Femur (tissue), 1 donor: ENCODE results near the gene ARPC3.
A peak's percentile ranks its signal among the peaks of the same experiment; 100 is the strongest.
"Not testable (repeated sequence)": the region's sequence is repeated elsewhere in the genome, so short reads cannot be mapped to it uniquely, and the experiment has no call there.

Source experiments
- DNase-seq: peaks from one replicate; pipeline ENCODE4 v3.0.0-alpha.2; 2017

The ARPC3 gene

DNA sequence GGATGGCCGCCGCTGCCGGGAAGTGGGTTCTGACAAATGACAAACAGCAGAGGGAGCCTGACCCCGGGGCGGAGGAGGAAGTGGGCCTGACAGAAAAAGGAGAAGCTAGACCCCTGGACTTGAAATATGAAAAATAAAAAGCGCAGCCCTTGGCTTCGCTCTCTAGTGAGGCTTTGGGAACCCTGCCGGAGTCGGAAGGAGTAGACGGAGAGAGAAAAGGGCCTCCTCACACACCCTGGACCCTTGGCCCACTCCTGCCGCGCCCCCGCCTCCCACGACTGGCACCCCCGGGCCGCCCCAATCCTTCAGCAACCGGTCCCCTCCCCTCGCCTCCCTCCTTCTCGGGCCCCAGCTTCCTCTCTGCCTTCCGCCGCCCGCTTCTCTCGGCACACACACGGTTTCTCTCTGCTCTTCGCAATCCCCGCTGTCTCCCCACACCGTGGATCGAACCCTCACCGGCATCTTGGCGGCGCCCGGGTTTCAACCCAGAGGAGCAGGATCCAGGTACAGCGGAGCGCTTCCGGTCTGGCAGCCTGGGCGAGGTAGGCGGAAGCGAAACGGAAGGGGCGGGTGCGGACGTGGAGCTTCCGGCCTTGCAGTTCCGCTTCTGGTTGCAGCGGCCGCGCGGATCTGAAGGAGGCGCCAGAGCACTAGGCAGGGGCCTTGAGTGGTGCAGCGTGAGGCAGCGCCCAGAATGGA is at the start of gene ARPC3:
Gene ARPC3, minus strand, starts transcription at position 539 of the 699 bp plus-strand sequence. Its CDS starts 77 bp downstream, at position 462.
- DNase-seq = peak; percentile 97

DNA sequence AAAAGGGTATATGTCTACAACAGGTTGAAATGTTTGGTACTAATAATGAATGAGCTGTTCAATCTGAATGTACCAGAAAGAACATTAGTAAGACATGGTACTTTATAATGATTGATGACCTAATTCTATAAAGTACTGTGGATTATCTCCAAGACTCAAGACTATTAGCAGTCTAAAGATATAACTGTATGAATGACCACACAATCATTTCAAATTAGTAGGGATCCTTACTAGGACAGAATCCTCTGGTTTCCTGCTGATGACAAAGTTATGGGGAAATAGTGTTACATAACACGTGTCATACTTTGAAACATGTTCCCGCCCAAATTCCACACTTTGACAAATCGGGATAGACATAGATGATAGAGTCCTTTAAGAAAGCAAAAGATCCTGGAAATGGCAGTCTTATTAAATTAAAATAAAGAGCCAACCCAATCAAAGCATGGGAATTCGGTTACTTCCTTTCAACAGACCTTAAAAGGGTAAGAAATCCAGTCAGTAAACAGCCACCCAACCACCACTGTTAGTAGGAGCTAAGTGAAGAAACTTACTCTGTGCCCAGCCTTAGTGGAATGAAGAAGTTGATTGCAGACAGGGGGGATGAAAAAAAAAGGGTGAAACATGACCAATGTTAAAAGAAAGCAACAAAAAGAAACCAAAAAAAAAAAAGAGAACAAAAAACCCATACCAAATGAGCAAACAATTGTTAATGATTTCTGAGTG is 49.0 kb upstream of the ARPC3 start:
- no peak for DNase-seq

DNA sequence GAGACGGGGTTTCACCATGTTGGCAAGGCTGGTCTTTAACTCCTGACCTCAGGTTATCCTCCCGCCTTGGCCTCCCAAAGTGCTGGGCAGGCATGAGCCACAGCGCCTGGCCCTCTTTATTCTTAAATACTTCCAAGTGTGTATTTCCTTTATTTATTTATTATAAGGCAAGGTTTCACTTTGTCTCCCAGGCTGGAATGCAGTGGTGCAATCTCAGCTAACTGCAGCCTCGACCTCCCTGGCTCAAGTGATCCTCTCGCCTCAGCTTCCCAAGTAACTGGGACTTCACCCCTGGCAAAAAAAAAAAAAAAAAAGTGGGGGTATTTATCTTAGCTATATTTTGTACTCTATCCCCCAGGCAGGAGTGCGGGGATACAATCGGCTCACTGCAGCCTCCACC is 25.3 kb upstream of the ARPC3 start:
- no peak for DNase-seq

DNA sequence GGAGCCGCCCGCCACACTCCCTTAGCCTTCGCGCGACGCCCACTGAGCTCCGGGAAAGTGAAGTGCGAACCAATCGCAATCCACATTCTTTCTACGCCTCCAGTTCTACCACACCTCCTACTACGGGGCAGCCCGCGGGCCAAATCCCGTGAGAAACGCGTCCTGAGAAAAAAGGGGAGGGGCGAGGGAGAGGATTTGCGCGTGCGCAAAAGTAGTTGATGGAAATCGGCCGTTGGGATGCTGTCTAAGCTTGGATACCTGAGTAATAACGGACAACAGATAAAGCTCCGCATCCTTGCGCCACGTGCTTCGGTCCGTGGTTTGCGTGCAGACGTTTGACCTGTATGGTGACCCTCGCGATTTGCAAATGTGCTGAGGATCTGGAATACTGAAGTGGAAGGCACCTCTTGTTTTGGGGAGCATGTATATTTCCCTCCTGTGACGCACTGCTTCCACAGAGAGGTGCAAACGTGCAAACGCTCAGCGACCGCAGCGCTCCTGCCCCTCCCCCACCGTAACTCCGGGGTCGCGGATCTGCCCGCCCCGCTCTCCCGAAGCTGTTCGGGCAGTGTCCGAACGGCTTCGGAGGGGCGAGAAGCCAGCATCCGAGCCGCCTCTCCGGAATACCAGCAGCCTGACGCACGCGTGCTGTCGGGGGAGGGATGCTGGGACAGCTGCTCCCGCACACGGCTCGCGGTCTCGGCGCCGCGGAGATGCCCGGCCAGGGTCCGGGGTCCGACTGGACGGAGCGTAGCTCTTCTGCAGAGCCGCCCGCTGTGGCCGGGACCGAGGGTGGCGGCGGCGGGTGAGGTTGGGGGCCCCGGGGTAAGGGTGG is 18.3 kb upstream of the ARPC3 start, which contains the start of the genes FAM216A and GPN3:
Gene FAM216A, plus strand, starts transcription at position 632 of the 835 bp plus-strand sequence. Its CDS starts 31 bp downstream, at position 663.
Gene GPN3, minus strand, starts transcription at position 44 of the 835 bp plus-strand sequence. CDS start 54 bp downstream, outside the sequence.
- DNase-seq = peak; percentile 98

DNA sequence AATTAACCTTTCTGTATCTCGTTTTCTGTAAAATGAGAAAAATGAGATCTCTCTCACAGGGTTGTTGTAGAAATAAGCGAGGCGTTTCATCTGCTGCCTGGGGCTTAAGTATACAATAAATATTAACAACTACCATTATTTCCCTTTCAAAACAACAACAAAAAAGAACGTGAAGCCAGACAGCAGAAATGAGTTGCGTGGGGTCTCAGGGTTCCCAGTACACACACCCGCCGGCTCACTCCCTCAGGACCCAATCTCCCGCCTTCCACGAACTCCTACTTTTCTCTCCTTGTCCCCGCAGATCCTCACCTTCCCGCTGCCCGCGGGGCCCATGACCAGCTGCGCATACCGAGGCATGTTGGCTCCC is 17.7 kb upstream of the ARPC3 start:
- no peak for DNase-seq

DNA sequence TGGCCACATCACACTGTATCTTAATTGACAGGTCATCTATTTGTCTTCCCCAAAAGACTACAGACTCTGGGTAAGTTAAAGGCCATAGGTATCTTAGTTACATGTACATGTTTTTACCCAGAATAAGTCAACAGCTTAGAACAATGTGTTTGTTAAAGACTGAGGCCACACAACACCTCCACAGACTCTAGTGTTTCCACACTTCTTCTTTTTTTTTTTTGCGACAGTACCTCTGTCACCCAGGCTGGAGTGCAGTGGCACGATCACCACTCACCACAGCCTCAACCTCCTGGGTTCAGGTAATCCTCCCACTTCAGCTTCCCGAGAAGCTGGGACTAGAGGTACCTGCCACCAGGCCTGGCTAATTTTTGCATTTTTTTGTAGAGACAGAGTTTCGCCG is 16.7 kb upstream of the ARPC3 start:
- no peak for DNase-seq

DNA sequence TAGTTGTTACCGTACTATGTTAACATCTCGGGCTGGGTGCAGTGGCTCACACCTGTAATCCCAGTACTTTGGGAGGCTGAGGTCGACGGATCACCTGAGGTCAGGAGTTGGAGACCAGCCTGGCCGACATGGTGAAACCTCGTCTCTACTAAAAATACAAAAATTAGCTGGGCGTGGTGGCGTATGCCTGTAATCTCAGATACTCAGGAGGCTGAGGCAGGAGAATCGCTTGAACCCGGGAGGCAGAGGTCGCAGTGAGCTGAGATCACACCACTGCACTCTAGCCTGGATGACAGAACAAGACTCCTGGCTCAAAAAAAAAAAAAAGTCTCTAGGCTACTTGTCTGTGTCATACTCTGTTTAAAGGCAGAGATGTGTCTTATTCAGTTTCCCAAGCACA is 15.6 kb upstream of the ARPC3 start:
- not testable (repeated sequence) for DNase-seq

DNA sequence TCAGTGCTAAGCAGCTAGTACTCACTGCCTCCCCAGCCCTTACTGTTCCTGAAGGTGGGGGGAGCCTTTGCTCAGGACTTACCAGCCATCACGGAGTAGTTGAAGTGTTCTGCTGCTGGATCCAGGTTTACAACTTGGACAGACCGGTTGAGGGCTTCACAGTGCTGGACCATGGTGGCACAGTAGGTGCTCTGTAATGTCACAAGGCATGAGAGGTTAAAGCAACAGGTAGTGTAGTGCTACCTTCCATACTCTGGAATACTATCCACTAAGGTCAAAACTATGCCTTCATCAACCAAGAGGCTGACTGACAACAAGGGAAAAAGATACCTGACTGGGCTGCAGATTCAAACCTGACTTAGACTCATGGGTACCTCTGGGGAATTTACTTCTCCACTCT is 14.9 kb upstream of the ARPC3 start:
- no peak for DNase-seq

DNA sequence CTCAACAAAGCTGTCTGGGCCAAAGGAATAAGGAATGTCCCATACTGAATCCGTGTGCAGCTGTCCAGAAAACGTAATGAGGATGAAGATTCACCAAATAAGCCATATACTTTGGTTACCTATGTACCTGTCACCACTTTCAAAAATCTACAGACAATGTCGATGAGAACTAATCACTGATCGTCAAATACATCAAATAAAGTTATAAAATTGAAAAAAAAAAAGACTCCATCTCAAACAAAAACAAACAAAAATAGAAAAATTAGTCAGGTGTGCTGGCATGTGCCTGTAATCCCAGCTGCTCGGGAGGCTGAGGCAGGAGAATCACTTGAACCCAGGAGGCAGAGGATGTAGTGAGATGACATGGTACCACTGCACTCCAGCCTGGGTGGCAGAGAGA is 11.1 kb upstream of the ARPC3 start:
- DNase-seq = not testable (repeated sequence)

DNA sequence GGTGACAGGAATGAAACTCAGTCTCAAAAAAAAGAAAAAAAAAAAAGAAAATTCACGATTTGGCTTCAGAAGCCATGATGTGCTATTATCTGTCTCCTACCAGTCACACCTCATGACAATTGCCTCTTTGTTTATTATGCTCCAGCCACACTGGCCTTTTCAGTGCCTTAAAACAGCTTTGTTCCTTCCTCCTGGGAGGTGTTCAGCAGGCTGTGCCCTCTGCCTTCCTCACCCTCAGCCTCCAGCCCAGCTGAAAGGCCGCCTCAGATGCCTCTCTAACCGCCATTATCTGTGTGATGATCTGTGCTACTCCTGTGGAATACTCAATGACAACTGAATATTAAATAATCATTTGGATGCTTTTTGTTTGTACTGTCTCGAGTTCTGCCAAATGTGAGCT is 8.6 kb upstream of the ARPC3 start:
- DNase-seq = no peak

DNA sequence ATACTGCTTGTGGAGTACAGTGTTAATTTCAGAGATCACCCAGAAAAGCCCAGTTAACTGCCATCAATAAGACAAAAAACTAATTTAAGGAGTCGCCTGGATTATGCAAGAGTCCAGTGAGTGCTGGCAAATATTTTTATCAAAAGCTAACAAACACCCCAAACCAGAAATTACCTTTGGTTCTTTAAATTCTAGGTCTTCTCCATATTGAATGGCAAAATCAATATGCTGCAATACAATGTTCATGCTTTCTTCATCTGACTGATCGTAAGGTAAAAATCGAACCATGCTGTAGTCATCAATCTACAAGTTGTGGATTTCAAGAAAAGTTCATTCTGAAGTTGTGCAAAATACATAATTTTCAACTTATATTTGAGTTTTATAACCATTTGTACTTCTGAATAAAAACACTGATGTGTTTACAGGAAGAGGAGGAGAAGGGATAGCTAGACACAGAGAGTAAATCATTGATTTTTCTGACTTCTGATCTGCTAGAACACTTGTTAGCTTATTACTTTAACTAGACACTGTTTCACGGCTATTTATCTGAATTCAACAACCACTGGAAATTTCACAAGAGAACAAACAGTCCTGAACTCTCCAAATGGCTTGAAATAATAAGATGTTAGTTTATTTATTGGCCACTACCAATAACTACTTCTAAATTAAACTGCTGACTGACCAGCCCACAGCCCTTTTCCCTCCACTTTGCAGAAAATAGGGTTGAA is 3.6 kb upstream of the ARPC3 start:
- no peak for DNase-seq

DNA sequence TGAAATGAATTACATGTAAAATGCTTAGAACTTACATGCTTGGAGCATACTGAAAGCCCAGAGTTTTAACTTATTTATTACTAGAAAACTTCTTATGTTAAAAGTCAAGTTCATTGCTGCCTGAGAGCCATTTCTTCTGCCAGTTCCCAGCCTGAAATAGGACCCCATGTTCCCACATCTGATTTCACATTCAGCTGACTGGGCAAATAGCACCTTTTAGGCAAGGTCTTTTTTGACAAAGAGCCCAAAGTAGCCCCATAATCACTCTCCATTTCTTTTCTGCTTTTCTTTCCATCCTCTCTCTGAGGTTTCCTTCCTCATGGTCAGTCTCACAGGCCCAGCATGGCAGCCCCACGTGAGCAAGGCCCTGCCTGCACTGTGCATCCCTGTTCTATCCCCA is 1.1 kb upstream of the ARPC3 start:
- DNase-seq = no peak

DNA sequence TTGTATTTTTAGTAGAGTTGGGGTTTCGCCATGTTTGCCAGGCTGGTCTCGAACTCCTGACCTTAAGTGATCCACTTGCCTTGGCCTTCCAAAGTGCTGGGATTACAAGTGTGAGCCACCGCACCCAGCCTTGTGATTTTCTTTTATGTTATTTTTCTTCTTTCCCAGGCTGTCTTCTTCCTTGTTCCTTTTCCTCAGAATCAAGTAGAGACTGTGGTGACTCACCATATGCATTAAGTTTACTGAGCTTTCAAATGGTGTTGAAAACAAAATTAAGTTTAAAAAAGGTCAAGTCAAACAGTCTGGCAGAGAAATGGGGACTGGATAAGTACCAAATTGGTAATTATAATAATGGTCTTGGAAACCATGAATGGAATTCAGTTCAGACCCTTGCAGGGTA is 5.7 kb downstream of the ARPC3 start:
- no peak for DNase-seq

DNA sequence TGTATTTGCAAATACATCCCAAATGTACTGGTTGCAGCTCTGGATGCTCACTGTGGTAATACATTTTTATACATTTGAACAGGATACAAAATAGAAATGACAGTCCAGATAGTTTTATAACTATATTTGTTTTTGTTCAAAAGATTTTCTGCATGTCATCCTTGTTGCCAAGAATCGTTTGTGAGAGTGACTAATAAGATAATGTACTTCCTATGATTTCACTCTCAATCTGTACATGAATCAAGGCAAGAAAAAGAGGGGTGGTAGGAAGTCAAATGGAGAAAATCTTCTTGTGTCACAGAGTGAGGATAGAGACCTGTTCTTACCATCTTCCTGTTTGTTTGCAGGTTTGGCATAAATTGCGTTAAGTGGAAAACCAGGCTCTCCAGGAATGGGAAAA is 13.9 kb downstream of the ARPC3 start:
- no peak for DNase-seq

DNA sequence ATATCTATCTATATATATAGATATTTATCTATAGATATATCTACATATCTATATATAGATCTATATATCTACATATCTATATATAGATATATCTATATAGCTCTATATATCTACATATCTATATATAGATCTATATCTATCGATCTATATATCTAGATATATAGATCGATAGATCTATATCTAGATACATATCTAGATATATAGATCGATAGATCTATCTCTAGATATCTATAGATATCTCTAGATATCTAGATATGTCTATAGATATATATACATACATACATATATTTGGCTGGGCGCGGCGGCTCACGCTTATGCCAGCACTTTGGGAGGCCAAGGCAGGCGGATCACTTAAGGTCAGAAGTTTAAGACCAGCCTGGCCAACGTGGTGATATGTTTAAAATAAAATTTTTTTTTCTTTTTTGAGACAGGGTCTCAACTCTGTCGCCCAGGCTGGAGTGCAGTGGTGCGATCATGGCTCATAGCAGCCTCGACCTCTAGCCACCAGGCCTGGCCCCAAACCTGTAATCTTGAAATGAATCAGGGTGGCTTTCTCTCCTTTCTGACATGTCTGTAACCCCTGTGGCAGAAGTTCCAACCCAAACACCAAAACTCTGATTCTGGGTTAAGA is 18.1 kb downstream of the ARPC3 start:
- no peak for DNase-seq

DNA sequence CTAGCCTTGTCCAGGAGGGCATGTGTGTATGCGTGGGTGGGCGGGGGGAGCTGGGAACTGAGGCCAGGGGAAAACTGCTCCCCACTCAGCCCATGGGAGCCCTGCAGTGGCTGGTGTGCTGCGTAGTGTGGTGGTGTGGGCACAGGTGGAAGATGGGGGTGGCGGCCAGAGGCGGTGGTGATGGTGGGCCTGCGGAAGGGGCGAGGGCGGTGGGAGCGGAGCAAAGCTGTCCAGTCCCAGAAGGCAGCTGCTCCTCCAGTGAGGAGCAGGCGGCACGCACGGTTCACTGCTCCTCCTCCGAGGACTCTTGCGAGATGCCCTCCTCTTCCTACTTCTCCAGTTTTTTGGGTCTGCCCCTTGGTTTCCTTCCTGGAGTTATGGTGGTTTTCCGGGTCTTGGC is 20.5 kb downstream of the ARPC3 start:
- not testable (repeated sequence) for DNase-seq

DNA sequence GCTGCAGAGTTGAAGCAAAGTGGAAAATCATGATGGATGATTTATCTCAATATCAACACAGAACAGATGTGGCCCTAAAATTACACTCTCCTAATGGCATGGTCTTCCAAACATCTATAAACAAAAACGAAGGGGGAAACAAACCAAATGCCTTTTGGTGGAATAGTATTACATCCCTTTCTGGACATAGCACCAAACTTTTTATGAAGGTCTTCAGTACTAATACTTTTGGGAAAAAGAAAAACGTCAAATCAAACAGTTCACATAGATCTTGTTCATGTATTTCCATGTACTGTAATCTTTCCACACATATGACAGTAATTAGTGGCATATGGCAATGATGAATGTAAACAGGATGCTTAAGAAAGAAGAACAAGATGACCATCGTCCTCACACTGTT is 23.7 kb downstream of the ARPC3 start:
- DNase-seq = no peak

DNA sequence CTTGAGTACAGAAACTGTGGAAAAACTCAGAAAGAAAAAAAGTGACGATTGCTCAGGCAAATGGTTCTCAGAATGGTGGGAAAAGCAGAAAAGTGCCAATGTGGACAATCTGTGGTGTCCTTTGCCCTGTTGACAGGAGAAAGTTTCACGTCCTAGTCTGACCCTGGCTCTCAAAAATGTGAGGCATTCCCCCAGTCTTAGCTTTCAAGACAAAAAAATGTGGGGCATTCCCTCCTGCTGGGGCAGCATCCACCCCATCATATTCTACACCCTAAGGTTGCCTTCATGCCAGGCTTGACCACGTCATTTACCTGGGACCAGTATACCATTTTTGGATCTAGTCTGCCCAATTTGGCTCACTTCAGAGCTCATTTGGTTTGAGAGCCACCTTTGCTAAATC is 25.9 kb downstream of the ARPC3 start:
- DNase-seq = no peak

DNA sequence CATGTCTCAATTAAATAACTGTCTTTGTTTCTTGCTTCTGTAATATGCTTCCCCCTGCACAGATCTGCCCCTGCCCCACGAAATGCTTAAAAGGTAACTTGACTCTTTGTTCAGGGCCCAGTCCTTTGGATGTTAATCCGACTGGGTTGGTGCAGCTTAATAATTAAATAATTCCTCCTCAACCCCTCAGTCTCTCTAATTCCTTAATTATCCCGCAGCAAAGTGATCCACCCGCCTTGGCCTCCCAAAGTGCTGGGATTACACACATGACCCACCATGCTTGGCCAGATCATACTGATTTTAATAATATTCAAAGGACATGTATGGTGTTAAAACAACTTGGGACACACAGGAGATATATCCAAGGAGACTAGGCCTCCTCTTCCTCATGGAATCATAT is 28.4 kb downstream of the ARPC3 start:
- DNase-seq = no peak

DNA sequence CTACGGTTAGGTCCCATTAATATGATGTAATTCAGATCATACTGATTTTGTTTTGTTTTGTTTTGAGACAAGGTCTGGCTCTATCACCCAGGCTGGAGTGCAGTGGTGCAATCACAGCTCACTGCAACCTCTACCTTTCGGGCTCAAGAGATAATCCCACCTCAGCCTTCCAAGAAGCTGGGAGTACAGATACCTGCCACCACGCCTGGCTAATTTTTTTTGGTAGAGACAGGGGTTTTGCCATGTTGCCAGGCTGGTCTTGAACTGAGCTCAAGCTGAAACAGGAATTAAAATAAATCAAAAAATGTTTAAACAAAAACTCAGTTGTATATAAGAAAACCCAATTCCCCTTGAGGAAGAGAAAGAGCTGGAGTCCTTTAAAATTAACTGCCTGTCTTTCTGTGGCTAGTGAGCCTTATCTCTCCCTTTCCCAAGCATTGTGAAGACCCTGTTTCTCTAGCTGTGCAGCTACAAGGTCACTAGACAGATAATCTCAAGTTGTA is 28.9 kb downstream of the ARPC3 start:
- DNase-seq = no peak

DNA sequence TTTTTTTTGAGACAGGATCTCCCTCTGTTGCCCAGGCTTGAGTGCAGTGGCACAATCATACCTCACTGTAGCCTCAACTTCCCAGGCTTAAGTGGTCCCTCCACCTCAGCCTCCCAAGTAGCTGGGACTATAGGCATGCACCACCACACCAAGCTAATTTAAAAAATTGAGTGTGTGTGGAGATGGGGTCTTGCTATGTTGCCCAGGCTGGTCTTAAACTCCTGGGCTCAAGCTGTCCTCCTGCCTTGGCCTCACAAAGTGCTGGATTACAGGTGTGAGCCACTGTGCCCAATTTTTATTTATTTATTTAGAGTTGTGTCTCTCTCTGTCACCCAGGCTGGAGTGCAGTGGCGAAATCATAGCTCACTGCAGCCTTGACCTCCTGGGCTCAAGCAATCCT is 29.5 kb downstream of the ARPC3 start:
- not testable (repeated sequence) for DNase-seq

DNA sequence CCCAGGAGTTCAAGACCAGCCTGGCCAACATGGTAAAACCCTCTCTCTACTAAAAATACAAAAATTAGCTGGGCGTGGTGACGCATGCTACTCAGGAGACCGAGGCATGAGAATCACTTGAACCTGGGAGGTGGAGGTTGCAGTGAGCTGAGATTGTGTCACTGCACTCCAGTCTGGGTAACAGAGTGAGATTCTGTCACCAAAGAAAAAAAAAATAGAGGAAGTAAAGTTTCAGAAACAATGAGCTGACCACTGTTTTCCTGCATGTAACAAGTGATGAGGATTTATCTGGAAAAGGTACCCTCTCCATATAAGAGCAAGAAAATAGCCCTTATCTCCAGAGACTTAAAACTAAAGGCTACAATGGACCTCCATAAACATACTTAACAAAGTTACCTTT is 33.0 kb downstream of the ARPC3 start:
- not testable (repeated sequence) for DNase-seq
